HG02588 (cell line): Measurements from ENCODE around the gene ABHD12.
"Not testable (repeated sequence)": the region's sequence is repeated elsewhere in the genome, so short reads cannot be mapped to it uniquely, and the experiment has no call there.

Source experiments
- ATAC-seq: cut with Tn5 transposase; IDR thresholded peaks from one replicate; pipeline ENCODE4 v1.9.1; 2021; ENCODE audit warnings: mild to moderate bottlenecking, moderate library complexity; ENCODE audit not compliant: unreplicated experiment

ABHD12 gene

DNA sequence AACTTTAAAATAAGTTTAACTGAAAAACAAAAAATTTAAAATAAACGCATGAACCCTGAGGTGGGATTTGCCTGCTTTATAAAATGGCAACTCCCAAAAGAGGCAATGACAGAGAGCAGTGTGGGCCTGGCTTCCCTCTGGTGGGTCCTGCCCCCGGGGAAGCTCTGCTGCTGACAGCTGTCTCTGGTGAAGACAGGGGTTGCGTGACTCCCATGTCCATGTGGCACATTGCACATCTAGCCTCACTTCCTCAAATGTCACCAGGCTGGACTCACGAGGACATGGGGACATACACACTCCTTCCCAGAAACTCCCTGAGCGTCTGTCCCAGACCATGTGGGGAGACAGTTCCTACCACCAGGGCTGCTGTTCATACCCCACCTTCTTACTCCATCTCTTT, 66.2 kb downstream of the ABHD12 start:
- no peak for ATAC-seq

DNA sequence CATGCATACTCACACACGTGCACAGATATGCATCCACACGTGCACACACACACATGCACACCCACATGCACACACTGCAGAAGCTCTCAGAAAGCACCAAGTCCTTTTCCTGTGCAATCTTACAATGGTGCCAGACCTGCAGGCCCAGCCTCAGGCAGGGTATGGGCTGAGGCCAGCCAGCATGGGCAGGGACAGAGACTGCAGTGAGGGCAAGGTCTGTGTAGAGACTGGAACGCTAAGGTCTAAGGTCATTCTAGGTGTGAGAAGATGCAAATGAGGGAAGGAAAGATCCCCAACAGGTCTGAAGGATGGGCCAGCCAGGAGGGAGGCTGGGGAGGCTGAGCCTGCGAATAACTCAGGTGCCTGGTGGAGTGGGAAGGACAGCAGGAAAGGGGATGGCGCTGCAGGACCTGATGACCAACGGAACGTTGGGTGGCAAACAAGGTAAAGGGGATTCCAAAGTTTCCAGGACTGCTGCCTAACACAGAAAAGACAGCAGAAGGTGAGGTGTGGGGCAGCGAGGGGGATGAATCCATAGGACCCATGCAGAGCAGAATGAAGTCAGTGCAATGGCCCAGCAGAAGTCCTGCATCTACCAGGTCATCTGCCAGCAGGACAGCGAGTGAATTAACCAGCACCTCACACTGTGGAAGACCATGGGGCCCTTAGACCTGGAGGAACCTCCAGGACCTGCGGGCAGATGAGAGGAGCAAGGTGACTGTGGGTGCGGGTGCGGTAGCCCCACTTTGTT, 67.0 kb downstream of the ABHD12 start:
- ATAC-seq, result no peak

DNA sequence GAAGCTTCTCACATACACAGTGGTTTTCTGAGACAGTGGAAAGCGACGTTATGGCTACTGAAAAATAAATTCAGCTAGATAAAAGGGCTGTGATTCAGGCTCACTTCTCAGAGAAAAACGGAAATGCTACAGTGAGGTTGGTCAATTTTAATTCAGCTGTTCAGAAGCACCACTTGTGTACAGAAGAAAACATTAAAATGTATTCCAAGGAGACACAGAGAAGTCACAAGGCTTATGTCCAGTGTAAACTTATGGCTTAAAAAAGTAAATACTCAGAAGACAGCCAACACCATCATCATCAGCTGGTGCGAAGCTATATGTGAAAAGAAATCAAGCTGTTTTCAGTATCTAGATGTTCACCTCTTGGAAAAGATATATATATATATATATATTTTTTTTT, 68.6 kb downstream of the ABHD12 start:
- no peak for ATAC-seq

DNA sequence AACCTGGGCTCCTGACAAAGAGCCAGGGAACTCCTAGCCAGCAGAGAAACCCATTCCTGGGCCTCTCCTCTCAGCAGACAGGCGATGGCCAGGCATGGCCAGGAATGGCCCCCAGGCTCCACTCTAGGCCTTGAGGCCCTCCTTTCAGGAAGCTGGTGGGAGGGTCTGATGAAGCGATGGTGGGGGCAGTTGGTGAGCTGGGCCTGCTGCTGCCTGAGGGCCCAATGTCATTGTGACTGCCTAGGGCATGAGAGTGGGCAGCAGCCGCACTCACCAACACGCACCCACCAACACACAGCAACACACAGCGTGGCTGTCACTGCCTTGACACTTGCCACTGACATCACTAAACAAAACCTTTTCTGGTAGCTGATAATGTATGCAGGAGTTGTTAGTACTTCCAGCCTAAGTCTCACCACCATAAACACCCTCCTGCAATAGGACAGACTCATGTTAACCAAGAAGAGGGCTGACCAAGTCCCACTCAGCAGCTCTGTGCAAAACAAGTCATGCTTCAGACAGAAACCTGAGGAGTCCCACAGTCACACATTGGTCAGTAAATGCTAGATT, 69.3 kb downstream of the ABHD12 start:
- ATAC-seq, result no peak

DNA sequence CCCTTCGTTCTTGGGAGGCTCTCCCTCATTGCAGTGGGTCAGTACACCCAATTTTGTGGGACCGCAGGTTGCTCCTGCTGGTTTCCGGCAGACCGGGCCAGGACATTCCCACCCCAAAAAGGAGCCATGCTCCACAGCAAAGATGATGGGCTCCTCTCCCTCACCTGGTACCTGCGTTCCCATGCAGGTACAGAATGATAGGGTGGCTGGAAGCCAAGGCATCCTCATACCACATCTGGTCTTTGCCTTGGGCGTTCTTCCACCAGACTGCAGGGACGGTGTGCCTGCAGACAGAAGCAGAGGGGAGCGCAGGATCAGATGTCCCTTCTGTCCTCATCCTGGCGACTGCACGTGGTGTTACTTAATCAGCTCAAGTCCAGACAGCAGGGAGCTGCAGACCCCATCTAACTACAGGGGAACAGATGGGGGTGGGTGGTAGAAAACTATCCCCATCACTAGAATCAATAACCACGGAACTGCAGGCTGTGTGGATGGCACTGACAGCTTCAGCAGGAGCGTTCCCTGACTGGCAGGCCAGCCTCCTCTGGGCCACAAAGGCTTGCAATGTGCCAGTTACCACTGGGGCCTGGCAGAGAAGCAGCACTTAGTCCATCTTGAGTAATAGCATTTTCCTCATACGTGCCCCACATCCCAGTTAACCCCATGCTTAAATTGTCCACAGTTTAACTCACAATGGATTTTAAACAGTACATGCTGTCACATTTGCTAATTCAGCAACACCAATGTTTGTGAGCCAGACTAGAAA, 70.4 kb downstream of the ABHD12 start:
- no peak for ATAC-seq

DNA sequence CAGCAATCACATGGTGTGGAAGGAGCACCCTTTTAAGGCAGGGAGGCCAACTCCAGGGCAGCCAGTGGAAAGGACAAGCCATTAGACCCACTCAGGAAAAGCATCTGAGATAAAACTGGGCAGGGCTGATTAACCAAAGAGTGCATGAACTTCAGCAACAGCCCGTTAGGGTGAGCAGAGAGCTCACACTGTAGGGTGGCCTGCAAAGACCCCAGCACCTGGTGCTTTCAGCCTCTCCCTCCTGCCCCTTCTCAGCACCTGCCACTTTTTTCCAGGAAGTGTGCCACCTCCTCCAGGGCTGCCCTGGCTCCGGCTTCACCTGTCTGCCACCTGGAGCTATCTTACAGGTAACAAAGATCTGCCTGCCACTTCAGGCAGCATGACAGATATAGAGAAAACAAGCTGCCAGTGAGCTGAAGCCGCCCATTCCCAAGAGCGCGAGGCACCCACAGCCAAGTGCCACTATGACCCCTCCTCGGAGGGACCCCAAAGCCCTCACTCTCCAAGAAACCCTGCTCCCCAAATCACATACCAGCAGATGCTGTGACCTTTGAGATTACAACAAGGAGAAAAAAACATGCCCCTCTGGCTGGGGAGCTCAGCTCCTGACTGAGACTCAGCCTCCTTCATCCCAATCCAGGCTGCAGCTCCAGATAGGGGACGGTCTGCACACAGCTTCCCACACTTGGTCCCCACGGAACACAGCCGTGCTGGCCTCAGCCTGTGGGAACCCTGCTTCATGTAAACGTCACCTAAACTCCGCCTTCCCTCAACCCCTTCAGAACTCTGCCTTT, 71.2 kb downstream of the ABHD12 start:
- ATAC-seq, result peak; percentile 4

DNA sequence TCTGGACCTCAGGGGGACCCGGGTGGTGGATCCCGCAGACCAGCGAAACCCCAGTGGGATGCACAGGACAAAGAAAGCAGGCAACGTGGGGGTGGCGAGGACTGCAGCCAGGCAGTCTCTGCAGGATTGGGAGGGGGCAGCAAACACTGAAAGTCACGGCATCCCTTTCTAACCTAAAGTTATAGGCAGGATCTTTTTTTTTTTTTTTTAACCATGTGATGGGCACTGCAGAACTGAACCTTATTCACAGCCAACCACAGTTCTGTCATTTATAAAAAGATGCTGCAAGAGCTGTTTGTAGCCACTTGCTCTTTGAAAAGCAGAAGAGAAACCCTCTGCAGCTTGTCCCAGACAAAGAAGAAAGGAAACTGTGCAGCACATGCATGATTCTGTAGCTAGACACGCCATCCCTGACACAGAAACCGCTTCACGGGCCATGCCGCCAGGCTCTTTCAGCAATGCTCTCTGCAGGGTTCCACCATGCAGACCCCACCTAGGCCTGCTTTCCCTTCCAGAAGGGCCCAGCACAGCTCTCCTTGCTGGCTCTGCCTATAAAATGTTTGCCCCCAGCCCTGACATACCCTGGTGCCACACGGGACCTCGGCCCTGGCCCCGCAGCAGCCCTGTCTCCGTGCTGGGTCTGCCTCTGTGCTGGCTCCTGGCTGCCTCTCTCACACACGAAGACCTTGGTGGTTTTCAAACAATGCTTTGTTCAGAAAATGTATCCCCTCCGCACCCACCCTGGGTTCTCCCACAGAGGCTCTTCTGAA, 72.0 kb downstream of the ABHD12 start:
- ATAC-seq, result peak; percentile 92

DNA sequence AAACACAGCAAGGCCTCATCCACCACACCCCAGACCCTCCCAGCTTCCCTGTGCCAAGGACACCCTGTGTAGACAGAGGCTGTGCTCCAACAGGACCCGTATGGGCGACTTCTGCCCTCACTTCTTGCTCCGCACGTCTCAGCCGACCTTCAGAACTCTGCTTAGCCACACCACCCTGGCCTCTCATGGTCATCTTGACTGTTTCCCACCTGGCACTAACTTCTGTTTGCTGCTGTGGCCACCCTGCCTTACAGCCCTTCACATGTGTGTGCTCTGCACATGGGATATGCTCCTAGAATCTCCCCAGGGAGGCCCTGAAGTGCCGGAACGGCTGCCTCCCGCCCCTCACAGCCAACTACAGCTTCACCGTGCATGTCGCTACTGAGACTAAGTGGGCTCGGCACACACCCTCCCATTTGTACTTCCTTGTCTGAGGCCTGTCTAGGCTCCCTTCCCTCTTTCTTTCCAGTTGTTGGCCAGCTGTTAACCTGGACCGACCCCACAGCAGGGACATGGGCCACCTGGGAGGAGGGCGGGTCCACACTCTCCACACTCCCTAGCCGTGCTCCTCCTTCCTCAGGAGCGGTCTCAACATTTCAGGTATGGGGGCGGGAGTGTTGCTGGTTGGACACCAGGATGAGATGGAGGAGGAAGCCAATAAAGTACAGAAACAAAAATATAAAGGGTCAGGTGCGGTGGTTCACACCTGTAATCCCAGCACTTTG, 73.1 kb downstream of the ABHD12 start:
- no peak for ATAC-seq

DNA sequence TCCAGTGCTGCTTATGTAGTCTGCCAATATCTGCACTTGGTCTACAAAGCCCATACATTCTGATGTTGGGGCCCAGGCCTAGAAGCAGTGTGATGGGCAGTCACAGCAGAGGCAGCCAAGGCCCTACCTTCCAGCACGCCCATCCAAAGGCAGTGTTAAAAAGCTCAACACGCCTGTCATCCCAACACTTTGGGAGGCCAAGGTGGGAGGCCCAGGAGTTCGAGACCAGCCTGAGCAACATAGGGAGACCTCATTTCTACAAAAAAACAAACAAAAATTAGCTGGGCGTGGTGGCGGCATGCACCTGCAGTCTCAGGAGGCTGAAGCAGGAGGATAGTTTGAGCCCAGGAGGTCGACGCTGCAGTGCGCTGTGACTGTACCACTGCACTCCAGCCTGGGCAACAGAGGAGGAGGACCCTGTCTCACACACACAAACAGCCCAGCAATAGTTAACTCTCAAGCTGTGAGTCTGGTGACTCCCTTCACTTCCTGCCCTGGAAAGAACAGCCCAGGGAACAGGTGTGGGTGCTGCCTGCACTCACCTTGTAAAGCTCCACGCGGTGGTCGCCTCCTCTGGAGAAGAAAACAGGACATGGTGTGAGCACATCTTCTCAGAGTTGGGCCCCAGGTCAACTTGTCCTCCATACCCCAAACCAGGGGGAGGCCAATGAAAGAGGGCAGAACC, 74.0 kb downstream of the ABHD12 start:
- no peak for ATAC-seq

DNA sequence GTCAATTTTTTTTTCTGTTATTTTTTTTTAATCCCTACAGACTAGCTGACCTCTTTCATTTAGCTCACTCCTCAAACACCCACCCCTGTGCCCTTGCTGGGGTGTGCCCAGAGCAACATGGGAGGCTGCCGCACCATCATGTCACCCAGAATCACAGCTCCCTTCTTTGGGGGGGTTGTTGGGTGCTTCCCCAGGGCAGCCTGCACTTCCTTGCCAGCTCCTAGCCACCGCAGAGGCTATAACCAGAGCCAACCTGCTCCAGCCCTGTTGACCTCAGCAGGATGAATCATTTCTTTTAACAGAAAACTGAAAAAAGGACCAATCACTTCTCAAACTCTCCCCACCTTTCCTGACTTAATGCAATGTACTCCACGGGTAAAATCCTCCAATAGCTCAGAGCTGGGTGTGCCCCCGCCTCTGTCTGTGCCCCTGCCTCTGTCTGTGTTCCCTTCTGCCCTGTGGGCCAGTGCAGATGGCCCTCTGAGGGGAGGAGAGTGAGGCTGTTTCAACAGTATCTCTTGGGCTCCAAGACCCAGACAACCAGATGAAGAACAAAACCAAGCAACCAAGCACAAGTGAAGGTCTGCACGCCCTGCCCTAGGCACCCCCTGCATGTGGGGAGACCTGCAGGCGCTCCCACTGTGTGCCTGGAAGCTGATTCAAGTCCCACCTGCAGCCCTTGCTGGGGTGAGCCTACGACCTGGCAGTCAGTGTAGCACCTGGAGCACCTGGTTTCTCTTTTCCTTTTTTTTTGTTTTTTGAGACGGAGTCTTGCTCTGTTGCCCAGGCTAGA, 75.0 kb downstream of the ABHD12 start:
- ATAC-seq, result no peak

DNA sequence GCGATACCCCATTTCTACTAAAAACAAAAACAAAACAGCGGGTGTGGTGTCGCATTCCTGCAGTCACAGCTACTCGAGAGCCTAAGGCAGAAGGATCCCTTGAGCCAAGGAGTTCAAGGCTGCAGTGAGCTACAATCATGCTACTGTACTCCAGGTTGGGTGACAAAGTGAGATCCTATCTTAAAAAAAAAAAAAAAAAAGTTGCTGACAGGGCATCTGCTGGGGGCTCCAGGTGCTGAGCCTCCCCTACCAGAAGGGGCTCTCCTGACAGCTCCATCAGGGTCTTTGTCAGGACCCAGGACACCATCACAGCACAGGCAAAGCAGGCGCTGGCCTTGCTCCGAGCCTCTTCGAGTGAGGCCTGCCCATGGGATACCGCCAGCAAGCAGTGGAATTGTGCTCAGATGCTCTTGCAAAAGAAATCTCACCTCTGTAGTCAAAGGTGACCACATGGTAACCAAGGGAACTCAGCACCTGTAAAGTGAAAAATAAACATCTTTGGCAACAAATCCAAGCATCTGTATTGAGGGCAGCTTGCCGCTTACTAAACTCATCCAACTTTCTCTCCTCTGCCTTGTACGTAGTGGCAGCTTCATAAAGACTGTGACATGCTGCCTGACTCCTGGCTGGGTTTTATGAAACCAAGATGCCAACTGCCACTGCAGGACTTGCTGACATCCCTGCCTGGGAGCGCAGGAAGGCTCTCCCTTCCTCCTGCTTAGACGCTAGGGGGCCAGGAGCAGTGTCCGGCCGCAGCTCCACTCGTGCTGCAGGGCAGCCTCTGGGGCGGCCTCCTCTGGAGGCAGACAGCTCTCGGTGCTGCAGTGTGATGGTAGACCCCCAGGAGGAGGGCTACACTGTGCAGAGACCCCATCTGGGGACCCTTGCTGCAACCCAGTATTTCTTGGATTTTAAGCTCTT, 75.9 kb downstream of the ABHD12 start:
- ATAC-seq, result no peak

DNA sequence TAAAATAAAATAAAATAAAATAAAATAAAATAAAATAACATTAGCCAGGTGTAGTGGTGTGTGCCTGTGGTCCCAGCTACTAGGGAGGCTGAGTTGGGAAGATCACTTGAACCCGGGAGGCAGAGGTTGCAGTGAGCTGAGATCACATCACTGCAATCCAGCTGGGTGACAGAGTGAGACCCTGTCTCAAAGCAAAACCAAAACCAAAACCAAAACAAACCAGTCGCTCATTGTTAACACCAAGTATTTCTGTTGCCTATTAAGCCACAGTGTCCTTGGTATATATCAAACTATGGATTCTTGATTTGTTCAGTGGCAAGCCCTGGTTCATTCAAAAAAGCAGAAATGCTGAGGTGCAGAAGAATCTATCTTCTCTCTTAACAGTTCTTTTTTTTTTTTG, 77.0 kb downstream of the ABHD12 start:
- no peak for ATAC-seq

DNA sequence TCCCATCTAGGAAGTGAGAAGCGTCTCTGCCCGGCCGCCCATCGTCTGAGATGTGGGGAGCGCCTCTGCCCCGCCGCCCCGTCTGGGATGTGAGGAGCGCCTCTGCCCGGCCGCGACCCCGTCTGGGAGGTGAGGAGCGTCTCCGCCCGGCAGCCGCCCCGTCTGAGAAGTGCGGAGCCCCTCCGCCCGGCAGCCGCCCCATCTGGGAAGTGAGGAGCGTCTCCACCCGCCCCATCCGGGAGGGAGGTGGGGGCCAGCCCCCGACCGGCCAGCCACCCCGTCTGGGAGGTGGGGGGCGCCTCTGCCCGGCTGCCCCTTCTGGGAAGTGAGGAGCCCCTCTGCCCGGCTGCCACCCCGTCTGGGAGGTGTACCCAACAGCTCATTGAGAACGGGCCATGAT, 77.9 kb downstream of the ABHD12 start:
- not testable (repeated sequence) for ATAC-seq

DNA sequence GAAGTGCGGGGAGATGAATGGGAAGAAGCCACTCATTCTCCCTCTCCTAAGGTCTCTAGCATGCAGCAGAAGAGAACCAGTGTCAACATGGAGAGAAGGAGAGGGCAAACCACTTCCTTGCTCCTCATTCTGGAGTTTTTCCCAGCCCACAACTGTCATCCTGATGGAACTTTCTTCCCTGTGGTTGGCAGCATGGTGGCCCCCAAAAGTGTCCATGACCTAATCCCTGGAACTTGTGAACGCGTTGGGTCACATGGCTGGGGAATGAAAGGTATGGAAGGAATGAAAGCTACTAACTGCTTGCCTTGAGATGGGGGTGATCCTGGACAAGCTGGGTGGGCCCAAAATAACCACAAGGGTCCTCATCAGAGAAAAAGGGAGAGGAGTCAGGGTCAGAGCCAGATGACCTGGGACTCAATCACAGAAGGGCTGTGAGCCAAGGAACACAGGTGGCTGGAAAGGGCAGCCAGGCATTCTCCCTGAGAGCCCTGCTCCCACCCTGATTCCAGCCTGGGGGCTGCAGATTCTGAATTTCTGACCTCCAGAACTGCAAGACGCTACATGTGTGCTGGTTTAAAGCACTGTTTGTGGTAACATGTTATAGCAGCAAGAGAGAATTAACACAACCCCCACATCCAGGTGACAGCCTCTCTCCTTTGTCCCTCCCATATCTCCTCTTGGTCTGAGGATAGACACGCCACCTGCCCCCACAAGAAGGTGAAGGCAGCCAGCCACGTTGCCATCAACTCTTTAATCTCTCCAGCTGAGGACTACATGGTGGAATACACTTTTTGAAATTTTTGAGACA, 79.5 kb downstream of the ABHD12 start:
- no peak for ATAC-seq

DNA sequence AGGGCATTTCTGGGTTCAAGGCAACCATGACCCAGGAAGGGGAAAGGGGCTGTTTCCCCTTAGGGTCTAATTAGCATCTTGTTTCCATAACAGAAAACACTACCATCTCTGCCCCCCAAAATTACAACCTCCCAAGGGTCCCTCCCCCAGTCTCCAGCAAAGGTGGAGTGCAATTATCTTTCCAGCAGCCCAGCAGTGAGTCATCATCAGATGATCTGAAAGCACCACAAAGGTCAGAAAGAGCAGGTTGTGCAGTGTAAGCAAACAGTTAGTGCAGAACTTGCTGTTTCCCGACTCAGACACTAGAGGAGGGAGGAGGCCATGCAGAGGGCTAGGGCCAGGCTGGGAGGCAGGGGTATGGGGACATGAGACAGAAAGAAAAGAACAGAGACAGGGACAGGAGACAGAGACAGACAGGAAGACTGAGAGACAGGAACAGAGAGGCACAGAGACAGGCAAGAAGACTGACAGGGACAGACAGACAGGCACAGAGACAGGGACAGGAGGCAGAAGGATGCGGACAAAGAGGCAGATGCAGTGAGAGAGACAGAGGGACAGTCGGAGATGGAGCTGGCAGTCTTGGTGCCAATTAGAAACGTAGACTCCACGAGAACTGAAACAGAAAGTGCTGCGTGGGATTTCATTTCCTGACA, 80.2 kb downstream of the ABHD12 start:
- ATAC-seq, result peak; percentile 94
